ENCODE measurements around the gene TMEM119.

The TMEM119 gene

DNA sequence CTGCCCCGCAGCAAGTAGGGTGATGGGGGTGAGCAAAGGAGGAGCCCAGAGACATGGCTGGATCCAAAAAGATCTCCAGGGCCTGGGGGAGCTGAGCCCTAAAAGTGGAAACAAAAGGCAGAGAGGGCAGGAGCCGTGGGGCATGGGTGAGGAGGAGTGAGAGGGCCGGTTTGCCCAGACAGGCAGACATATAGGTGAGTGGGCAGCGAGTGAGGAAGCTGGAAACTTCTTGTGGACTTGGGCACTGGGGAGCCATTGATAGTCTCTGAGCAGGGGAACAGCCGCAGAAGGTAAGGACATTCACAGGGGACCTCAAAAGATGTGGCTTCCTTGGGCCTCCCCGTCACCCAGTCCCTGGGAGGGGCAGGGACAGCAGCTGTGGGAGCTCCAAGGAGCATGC, 16.8 kb upstream of the TMEM119 start:
- DNase-seq: no peak

GRCh38 chr12:108614041-108614440, 16.2 kb upstream of the TMEM119 start:
- no peak for DNase-seq

DNA sequence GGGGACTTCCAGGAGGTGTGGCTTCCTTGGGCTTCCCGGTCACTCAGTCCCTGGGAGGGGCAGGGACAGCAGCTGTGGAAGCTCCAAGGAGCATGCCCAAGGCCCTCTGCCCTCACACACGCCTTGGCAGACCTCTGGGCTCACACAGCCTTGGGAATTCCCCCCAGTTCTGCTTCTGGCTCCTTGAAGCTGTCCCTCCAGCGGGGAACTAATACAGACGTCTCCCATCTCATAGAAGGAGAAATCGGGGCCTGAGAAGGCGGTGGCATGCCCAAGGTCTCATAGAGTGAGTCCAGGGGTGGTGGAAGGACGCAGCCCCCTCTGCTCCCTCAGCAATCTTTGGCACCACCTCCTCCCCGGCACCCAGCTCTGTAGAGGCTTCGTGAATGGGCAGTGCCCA, 15.7 kb upstream of the TMEM119 start:
- no peak for DNase-seq

DNA sequence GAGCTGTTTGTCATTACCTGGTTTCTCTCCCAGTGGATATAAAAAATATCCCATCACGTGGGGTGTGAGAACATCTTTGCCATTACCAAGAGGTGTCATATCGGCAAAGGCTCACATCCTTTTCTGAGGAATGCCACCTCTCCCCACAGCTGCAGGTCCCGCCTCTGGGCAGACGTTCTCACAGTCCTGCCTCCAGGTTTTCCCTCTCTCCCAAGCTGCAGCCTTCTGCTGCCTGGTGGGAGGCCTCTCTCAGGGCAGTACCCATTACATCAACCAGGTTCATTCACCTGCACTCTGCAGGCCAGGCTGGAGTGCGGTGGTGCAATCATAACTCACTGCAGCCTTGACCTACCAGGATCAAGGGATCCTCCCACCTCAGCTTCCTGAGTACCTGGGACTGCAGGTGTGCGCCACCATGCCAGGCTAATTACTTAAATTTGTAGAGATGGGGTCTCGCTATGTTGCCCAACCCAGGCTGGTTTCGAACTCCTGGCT, 15.0 kb upstream of the TMEM119 start:
- no peak for DNase-seq

DNA sequence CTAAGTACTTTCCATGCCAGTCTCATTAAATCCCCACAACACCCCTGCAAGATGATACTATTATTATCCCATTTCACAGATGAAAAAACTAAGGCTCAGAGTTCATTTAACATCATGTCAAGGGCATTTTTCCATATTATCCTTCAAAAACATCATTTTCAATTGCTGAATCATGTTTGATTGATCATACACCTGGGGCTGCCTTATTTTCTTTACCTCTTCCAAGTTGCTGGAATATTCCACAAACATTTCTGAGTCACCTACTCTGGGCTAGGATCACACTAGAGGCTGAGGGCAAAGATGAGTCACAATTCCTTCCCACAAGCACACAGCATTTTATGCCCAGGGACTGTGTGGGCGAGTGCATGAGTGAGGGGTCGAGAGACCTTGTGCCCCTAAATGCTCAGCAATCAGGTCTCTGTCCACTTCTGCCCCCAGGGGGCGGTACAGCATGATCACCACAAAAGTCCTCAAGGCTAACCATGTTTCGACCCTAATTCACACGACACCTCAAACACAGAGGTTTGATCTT, 14.1 kb upstream of the TMEM119 start:
- DNase-seq: peak; percentile 63

GRCh38 chr12:108610856-108611605, 13.1 kb upstream of the TMEM119 start:
- no peak for DNase-seq

DNA sequence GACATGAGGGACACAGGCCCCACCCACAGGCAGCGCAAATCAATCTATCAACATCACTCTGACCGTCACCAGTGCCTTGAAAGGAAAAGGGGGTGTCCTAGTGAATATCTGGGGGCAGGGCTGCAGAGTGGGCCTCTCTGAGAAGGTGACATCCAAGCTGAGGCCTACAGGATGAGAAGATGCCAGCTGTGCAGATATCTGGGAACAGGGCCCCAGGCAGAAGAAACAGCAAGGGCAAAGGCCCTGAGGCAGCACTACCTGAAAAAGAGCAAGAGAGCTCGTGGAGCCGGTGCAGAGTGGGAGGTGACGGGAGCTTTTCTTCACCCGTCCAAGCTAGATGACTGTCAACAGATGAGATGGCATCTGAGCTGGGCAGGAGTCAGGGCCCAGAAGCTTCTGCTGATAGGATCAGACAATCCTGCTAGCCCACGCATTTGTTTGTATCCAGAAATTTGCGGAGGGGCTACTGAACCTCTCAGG, 12.5 kb upstream of the TMEM119 start:
- no peak for DNase-seq

DNA sequence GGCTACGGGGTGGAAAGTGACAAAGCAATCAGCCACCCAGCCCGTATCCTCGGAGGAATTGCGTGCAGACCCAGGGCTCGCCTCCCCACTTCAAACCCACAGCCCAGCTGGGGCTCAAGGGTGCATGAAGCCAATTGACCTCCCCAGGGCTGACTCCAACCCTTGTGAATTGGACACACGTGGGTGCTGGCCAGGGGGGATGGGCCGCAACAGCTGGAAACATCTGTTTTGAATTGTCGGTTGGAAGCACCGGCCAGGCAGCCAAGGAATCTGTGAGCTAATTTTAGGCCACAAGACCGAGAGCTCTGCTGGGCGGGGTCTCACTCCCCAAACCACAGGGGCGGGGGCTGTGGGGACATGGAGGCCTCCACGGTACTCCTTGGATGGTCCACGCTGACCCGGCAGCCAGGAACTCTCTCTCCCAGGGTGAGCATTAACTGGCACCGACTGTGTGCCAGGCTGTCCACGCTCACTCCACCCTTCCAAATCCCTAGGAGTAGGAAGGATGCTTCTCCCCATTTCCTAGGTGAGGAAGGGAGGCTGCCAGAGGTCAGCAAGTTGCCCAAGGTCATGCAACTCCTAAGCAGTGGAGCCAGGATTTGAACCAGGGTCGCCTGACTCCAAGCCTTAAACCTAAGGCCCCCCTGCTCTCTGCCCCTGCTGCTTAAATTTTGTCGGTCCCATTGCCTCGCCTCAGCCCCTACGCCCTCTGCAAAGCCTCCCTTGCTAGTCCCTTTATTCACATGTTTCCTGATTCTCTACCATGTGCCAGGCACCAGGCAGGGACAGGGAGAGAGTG, 11.9 kb upstream of the TMEM119 start:
- no peak for DNase-seq

DNA sequence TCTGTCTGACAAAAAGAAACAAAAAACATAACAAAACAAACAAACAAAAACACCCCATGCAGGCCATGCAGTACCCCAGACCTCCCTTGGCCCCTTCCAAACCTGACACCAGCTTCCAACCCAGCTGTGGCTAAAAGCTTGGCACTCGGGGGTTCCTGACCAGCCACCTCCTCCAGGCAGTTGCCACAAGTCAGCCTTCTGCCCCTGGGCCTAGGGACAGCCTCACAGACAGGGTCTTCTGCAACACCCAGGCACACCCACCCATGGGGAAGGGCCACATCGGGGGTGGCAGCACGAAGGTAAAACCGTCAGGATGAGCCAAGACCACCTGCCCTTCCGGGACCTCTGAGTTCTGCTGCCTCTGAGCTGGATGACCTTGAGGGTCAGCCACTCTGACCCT, 10.7 kb upstream of the TMEM119 start:
- no peak for DNase-seq

DNA sequence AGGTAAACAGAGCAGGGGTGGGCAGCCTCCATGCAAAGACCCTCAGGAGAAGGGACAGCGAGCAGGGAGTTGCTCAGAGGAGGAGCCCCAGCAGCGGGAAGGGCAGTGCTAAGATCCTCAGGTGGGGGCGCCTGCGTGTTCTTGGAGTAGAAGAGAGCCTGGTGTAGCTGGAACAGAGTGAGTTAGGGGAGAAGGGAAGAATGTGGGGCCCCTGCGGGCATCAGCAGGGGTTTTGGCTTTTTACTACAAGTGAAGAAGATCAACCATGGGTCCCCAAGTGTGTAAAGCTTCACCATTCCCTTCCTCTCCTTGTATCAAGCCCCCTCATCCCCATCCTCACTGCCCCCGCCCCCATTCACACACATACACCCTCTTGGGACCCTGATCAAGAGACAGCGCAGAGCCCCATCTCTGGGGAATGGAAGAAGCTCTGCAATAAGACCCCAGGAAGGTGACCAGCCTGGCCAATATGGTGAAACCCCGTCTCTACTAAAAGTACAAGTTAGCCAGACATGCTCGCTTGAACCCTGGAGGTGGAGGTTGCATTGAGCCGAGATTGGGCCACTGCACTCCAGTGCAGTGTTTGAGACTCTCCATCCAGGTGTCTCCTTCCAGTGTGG, 10.2 kb upstream of the TMEM119 start:
- DNase-seq: no peak

- no peak for DNase-seq
Measured at GRCh38 chr12:108606492-108606891, 8.6 kb upstream of the TMEM119 start.

DNA sequence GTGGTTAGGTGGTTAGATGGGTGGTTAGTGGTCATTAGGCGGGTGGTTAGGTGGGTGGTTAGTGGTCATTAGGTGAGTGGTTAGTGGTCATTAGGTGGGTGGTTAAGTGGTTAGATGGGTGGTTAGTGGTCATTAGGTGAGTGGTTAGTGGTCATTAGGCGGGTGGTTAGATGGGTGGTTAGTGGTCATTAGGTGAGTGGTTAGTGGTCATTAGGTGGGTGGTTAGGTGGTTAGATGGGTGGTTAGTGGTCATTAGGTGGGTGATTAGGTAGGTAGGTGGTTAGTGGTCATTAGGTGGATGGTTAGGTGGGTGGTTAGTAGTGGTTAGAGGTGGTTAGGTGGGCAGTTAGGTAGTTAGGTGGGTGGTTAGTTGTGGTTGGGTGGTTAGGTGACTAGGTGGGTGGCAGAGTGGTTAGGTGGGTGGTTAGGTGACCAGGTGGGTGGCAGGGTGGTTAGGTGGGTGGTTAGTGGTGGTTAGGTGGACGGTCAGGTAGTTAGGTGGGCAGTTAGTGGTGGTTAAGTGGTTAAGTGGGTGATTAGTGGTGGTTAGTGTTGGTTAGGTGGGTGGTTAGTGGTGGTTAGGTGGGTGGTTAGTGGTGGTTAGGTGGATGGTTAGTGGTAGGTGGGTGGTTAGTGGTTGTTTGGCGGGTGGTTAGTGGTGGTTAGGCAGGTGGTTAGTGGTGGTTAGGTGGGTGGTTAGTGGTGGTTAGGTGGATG, 8.0 kb upstream of the TMEM119 start:
- no peak for DNase-seq

GRCh38 chr12:108605000-108605689, 7.3 kb upstream of the TMEM119 start:
- no peak for DNase-seq

GRCh38 chr12:108604208-108604941, 6.5 kb upstream of the TMEM119 start:
- no peak for DNase-seq

DNA sequence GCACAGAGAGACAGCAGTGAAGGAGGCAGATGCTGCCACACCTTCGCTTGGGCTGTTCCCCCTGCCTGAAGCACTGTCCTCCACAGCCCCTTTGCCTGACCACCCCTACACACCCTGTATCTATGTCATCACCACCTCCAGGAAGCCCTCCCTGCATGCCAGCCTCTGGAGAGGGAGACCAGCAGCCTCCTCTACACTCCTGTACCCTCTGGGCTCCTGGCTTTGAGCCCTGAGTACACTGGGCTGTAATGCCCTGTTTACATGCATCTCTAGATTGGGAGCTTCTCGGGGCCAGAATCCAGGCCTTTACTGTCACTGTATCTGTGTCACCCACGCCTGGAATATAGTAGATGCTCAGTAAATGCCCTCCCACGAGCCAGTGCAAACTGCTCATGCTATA, 5.9 kb upstream of the TMEM119 start:
- no peak for DNase-seq

GRCh38 chr12:108602976-108603704, 5.3 kb upstream of the TMEM119 start:
- DNase-seq: no peak

GRCh38 chr12:108602209-108602705, 4.4 kb upstream of the TMEM119 start:
- no peak for DNase-seq

- DNase-seq: no peak
Measured at GRCh38 chr12:108600702-108601007, 2.8 kb upstream of the TMEM119 start.

DNA sequence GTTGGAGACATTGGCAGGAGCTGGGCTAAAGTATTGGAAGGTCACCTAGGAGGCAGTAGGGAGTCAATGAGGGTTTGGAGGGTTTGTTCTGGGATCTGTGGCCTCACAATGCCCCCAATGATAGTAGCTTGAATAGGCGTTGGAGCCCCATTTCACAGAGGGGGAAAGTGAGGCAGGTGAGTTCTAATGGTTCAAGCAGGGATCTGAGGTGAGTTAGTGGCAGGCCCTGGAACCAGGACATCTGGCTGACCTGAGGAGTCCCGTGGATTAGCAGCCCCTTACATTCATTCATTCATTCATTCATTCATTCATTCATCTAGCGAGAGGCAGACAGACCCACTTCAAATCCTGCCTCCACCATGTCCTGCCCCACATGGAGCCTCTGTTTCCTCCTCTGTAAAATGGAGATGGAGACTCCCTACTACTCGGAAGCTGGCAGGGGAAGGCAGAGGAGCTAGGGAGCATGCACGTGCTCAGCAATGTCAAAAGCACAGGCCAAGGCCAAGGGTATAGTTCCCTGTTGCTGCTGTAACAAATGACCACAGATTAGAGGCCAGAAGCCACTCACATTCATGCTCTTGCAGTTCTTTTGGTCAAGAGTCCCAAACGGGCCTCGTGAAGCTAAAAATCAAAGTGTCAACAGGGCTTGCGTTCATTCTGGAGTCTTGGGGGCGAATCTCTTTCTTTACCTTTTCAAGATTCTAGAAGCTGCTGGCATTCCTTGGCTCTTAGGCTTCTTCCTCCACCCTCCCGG, 2.2 kb upstream of the TMEM119 start:
- DNase-seq: no peak

GRCh38 chr12:108599541-108599940, 1.7 kb upstream of the TMEM119 start:
- DNase-seq: no peak
